ENCODE measurements around the gene CFAP299.

The CFAP299 gene

DNA sequence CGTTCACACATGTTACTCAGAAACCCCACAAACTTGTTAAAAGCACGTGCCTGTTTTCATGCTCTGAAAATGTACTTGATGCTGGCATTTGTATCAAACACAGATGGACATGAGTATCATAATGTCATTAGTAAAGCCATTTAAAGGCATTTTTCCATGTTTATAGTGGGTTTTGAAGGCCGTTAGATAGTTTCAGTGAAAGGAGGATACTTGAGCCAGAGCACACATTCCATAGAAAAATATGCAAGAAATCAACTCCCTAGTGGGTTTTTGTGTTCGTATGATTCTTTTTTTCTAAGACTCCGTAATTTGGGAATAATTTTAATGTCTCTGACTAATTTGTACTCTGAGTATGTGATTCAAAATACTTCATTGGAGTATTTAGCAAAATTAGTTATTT, 478.7 kb downstream of the CFAP299 start:
- Histone ChIP-seq H3K36me3 (ENCODE audit: low read length) (no peaks in the 10 kb centered on the region), H3K9me2 (replicated peaks; ENCODE audit: insufficient read depth, low read length) (no peaks in the 10 kb centered on the region), H3K4me3 (ENCODE audit: insufficient read depth, low read length, poor library complexity, severe bottlenecking) (no peak overlapping the region), H3K27me3 (ENCODE audit: low read length) (no peaks in the 10 kb centered on the region), H3K79me2 (ENCODE audit: insufficient read depth, low read length) (no peaks in the 10 kb centered on the region), H3K9ac (ENCODE audit: low read length) (no peak overlapping the region), H3K9me3 (ENCODE audit: insufficient read depth, low read length) (no peaks in the 10 kb centered on the region), H3F3A (ENCODE audit: insufficient read depth) (no peaks in the 10 kb centered on the region), H3K4me2 (ENCODE audit: low read depth, low read length, poor library complexity, severe bottlenecking) (no peak overlapping the region), H2AFZ (ENCODE audit: low read depth, low read length, severe bottlenecking) (no peak overlapping the region), H3K27ac (ENCODE audit: low read depth, low read length) (no peak overlapping the region), H4K20me1 (ENCODE audit: low read depth, low read length) (no peaks in the 10 kb centered on the region)
- TF ChIP-seq CTCF (IDR thresholded peaks at IDR 0.05; ENCODE audit: insufficient read depth, low read length, poor library complexity, severe bottlenecking) (no peak), EZH2phosphoT487 (conservative IDR thresholded peaks at IDR 0.05; ENCODE audit: low read length) (no peak)

GRCh38 chr4:80831383-80832361, 496.1 kb downstream of the CFAP299 start:
- Histone ChIP-seq H4K20me1 (ENCODE audit: low read depth, low read length) (no peaks in the 10 kb centered on the region), H3K9me2 (replicated peaks; ENCODE audit: insufficient read depth, low read length) (no peaks in the 10 kb centered on the region), H3K27me3 (ENCODE audit: low read length) (no peaks in the 10 kb centered on the region), H3F3A (ENCODE audit: insufficient read depth) (no peaks in the 10 kb centered on the region), H3K27ac (ENCODE audit: low read depth, low read length) (no peak overlapping the region), H3K9me3 (ENCODE audit: insufficient read depth, low read length) (no peaks in the 10 kb centered on the region), H2AFZ (ENCODE audit: low read depth, low read length, severe bottlenecking) (no peak overlapping the region), H3K79me2 (ENCODE audit: insufficient read depth, low read length) (no peaks in the 10 kb centered on the region), H3K36me3 (ENCODE audit: low read length) (no peaks in the 10 kb centered on the region), H3K4me3 (ENCODE audit: insufficient read depth, low read length, poor library complexity, severe bottlenecking) (no peak overlapping the region), H3K9ac (ENCODE audit: low read length) (no peak overlapping the region), H3K4me2 (ENCODE audit: low read depth, low read length, poor library complexity, severe bottlenecking) (no peak overlapping the region)
- no peak for TF ChIP-seq EZH2phosphoT487 (conservative IDR thresholded peaks at IDR 0.05; ENCODE audit: low read length)
- TF ChIP-seq CTCF (IDR thresholded peaks at IDR 0.05; ENCODE audit: insufficient read depth, low read length, poor library complexity, severe bottlenecking), result no peak

DNA sequence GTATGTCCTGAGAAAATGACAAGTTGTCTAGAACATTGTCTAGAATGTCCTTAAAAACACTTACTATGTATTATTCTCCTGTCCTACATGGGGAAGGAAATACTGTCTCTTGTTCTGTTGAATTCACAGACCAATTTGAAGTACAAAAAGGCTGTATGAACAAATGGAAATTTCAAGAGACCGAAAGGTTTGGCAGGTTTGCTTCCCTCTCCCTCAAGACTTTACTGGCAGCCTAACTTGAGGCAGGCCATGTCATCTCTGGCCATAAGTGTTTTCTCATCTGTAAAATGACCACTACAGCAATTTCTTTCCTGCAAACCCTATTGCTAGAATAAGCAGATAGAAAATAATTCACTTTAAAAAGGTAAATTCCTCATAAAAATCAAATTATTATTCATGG, 503.8 kb downstream of the CFAP299 start:
- no peak overlapping the region for H3K4me3 ChIP-seq (ENCODE audit: insufficient read depth, low read length, poor library complexity, severe bottlenecking)
- no peaks in the 10 kb centered on the region for H4K20me1 ChIP-seq (ENCODE audit: low read depth, low read length)
- H3K27me3 ChIP-seq (ENCODE audit: low read length), result no peaks in the 10 kb centered on the region
- H3K36me3 ChIP-seq (ENCODE audit: low read length), result no peaks in the 10 kb centered on the region
- H3K9me2 ChIP-seq (replicated peaks; ENCODE audit: insufficient read depth, low read length), result no peaks in the 10 kb centered on the region
- no peak overlapping the region for H3K27ac ChIP-seq (ENCODE audit: low read depth, low read length)
- H3K9ac ChIP-seq (ENCODE audit: low read length), result no peak overlapping the region
- H3K4me2 ChIP-seq (ENCODE audit: low read depth, low read length, poor library complexity, severe bottlenecking), result no peak overlapping the region
- H3K9me3 ChIP-seq (ENCODE audit: insufficient read depth, low read length), result no peaks in the 10 kb centered on the region
- no peak overlapping the region for H2AFZ ChIP-seq (ENCODE audit: low read depth, low read length, severe bottlenecking)
- H3K79me2 ChIP-seq (ENCODE audit: insufficient read depth, low read length), result no peaks in the 10 kb centered on the region
- TF ChIP-seq EZH2phosphoT487 (conservative IDR thresholded peaks at IDR 0.05; ENCODE audit: low read length), result no peak
- TF ChIP-seq CTCF (IDR thresholded peaks at IDR 0.05; ENCODE audit: insufficient read depth, low read length, poor library complexity, severe bottlenecking), result no peak
- H3F3A ChIP-seq (ENCODE audit: insufficient read depth), result no peaks in the 10 kb centered on the region
